Natural killer cell treated with Interleukin-12 subunit alpha and Interleukin-12 subunit beta and Interleukin-15 and Interleukin-18, amount 100 ng/mL, for 72 hours (primary cell): Measurements from ENCODE around the gene LZTFL1. TPM values are rescaled to one million over a fixed set of nuclear protein-coding genes. Genes with fewer than 3 reads are reported as not detected.
"Not testable (repeated sequence)": the region's sequence is repeated elsewhere in the genome, so short reads cannot be mapped to it uniquely, and the experiment has no call there.

Experiments used
- ATAC-seq, 2 donors: fragments of 150-1000 bp; cut with Tn5 transposase in 1 of 2; sonication (Bioruptor Pico), chemical (Tn5 transposase) in 1 of 2; 2 replicates each; pipeline ENCODE4 v1.10.0; 2021
- DNase-seq: peaks from one replicate; pipeline ENCODE4 v3.0.0; 2022; ENCODE audit warnings: low spot score
- H3K27ac Mint-ChIP-seq, 2 donors: 1 replicate in 1 of 2; 2 replicates in 1 of 2; pipeline ENCODE4 v1.8.0; 2022; ENCODE audit warnings: mixed read lengths in 2 of 2, mild to moderate bottlenecking in 1 of 2, moderate library complexity in 1 of 2
- H3K27me3 Mint-ChIP-seq, 2 donors: 1 replicate in 1 of 2; 2 replicates in 1 of 2; pipeline ENCODE4 v1.8.0; 2022; ENCODE audit warnings: mixed read lengths in 2 of 2
- H3K36me3 Mint-ChIP-seq: one replicate; pipeline ENCODE4 v1.8.0; 2022; ENCODE audit warnings: mixed read lengths
- H3K4me1 Mint-ChIP-seq, 2 donors: 1 replicate in 1 of 2; 2 replicates in 1 of 2; pipeline ENCODE4 v1.8.0; 2022; ENCODE audit warnings: low read depth in 2 of 2, mixed read lengths in 2 of 2, mild to moderate bottlenecking in 1 of 2
- H3K4me3 Mint-ChIP-seq: one replicate; pipeline ENCODE4 v1.8.0; 2022; ENCODE audit warnings: mixed read lengths
- H3K9me3 Mint-ChIP-seq: 2 replicates; pipeline ENCODE4 v1.8.0; 2022; ENCODE audit warnings: mixed read lengths
- total RNA-seq, 2 donors: library from RNA; stranded (reverse); gene quantifications; one replicate each; pipeline ENCODE4 v1.2.3, GENCODE V29; 2022

LZTFL1 gene
- total RNA-seq, 2 donors from 2014 or later = 6.7 to 7.1 TPM

DNA sequence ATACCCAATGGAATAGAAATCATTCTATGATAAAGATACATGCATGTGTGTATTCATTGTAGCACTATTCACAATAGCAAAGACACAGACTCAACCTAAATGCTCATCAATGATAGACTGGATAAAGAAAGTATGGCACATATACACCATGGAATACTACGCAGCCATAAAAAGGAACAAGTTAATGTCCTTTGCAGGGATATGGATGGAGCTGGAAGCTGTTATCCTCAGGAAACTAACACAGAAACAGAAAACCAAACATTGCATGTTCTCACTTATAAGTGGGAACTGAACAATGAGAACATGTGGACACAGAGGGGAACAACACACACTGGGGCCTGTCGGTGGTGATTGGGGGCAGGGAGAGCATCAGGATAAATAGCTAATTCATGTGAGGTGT, 15.1 kb upstream of the LZTFL1 start:
- not testable (repeated sequence) for DNase-seq, H3K9me3 Mint-ChIP-seq, H3K4me3 Mint-ChIP-seq, H3K27me3 Mint-ChIP-seq, H3K27ac Mint-ChIP-seq, ATAC-seq
- Mint-ChIP-seq H3K36me3 (peaks cover 13% of the 10 kb centered on the region), H3K4me1 (peaks cover 9 to 28% of the 10 kb centered on the region in 2 donors)

GRCh38 chr3:45856323-45856722, 14.4 kb upstream of the LZTFL1 start:
- H3K27me3 Mint-ChIP-seq, ATAC-seq, H3K4me3 Mint-ChIP-seq, DNase-seq, H3K27ac Mint-ChIP-seq, H3K9me3 Mint-ChIP-seq: not testable (repeated sequence)
- Mint-ChIP-seq H3K36me3 (peaks cover 13% of the 10 kb centered on the region), H3K4me1 (peaks cover 9 to 23% of the 10 kb centered on the region in 2 donors)

- peaks cover 13% of the 10 kb centered on the region for H3K36me3 Mint-ChIP-seq
- ATAC-seq (no peak), DNase-seq (no peak)
- no peak overlapping the region for H3K4me3 Mint-ChIP-seq
- H3K27ac Mint-ChIP-seq = no peak overlapping the region
- H3K4me1 Mint-ChIP-seq = peaks cover 3 to 9% of the 10 kb centered on the region in 2 donors
- peaks cover 5 to 6% of the 10 kb centered on the region in 2 donors for H3K27me3 Mint-ChIP-seq
- peaks cover 3% of the 10 kb centered on the region for H3K9me3 Mint-ChIP-seq
Measured at GRCh38 chr3:45852828-45853227, 10.9 kb upstream of the LZTFL1 start.

- peaks cover 3 to 6% of the 10 kb centered on the region in 2 donors for H3K27me3 Mint-ChIP-seq
- no peaks in the 10 kb centered on the region for H3K36me3 Mint-ChIP-seq
- no peaks in the 10 kb centered on the region for H3K9me3 Mint-ChIP-seq
Measured at GRCh38 chr3:45848392-45848791, 6.5 kb upstream of the LZTFL1 start.

DNA sequence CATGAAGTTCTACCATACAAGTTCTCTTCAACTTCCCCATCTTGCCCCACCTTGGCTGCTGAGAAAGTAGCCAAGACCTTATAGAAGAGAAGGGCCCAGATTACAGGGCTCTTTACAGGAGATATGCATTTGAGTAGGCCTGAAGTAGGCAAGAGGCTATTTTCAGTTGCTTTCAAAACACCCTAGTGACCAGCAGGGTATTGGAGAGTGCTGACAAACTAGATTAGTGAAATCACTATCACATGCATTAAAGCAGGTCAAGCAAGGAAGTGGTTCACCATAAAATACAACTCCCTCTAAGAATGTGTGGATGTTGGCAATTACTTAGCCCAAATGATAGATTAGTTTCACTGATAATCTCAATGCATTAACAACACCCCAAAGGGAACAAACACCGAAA, 2.7 kb upstream of the LZTFL1 start:
- Mint-ChIP-seq H3K27me3 (peaks cover 3 to 6% of the 10 kb centered on the region in 2 donors), H3K4me1 (peaks cover 14 to 36% of the 10 kb centered on the region in 2 donors), H3K4me3 (no peak overlapping the region), H3K9me3 (no peaks in the 10 kb centered on the region), H3K27ac (peak overlapping the region in 1 of 2 donors; percentile 68), H3K36me3 (no peaks in the 10 kb centered on the region)
- no peak for DNase-seq
- ATAC-seq = no peak

More at GRCh38 chr3:45848392-45848791, 6.5 kb upstream of the LZTFL1 start:
- Mint-ChIP-seq H3K4me1 (peaks cover 0 to 16% of the 10 kb centered on the region in 2 donors), H3K27ac (no peak overlapping the region), H3K4me3 (no peak overlapping the region)
- no peak for ATAC-seq
- DNase-seq = no peak

DNA sequence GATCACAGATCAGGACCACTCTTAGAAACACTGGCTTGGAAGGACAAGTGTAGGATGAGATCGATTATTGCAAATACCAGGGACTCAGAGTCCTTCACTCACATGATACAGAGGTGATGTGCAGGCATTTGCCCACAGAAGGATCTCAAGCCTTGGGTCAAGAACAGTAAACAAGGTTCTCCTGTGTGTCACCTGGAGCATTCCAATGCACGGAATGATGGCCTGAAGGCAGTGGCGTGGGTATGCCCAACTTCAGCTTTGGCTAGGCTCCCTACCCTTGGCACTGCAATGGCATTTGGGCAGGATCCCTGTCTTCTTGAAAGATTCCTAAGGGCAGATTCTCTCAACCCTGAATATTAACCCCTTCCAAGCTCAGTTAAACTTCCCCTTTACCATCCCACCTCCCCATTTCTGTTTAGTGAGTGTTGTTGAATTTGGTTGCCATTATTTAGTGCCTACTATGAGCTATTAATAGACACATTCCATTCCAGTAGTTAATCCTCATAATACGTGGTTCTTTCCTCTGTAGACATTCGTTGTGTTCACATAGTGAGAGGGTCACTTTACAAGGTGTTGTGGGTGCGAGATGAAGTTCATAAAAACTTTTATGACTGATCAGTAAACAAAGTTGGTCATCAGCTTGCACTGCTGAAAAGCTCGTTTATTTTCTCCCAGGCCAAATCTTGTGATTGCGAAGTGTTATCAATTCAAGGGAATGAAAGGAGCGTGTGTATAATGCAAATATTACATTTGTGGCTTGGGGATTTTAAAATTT, 1.1 kb upstream of the LZTFL1 start:
- Mint-ChIP-seq H3K36me3 (no peaks in the 10 kb centered on the region), H3K9me3 (no peaks in the 10 kb centered on the region), H3K27me3 (peaks cover 3% of the 10 kb centered on the region in 2 donors), H3K4me3 (peak overlapping the region; percentile 95), H3K4me1 (peaks cover 14 to 36% of the 10 kb centered on the region in 2 donors), H3K27ac (peak overlapping the region; percentile 90 to 91)
- ATAC-seq = no peak
- DNase-seq = no peak

GRCh38 chr3:45841420-45841756, 531 bp downstream of the LZTFL1 start:
- H3K36me3 Mint-ChIP-seq = no peaks in the 10 kb centered on the region
- H3K27ac Mint-ChIP-seq = peak overlapping the region; percentile 90 to 91
- no peaks in the 10 kb centered on the region for H3K9me3 Mint-ChIP-seq
- no peak for DNase-seq
- peaks cover 14 to 36% of the 10 kb centered on the region in 2 donors for H3K4me1 Mint-ChIP-seq
- peak in 1 of 2 donors; percentile 60 for ATAC-seq
- peak overlapping the region; percentile 95 for H3K4me3 Mint-ChIP-seq
- H3K27me3 Mint-ChIP-seq = no peaks in the 10 kb centered on the region

DNA sequence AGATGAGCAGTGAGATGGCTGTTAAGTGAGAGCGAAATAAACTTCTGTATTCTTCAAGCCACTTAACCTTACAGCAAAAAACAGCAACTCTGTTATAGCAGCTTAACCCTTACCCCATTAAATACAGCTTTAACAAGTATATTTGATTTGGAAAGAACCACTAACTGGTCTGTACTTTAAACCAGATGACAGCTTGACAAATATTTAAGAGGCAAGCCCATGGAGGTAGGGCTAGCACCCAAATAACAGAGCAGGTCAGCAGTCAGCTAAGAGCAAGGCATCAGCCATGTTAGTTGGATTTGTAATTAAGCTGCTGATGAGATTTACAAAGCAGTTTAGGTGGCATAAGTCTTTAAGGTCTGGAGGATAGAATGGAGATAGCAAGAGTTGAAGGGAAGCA, 3.5 kb downstream of the LZTFL1 start:
- no peaks in the 10 kb centered on the region for H3K27me3 Mint-ChIP-seq
- ATAC-seq (no peak), DNase-seq (no peak)
- H3K36me3 Mint-ChIP-seq = no peaks in the 10 kb centered on the region
- no peak overlapping the region for H3K27ac Mint-ChIP-seq
- H3K4me3 Mint-ChIP-seq = no peak overlapping the region
- H3K4me1 Mint-ChIP-seq = peaks cover 14 to 24% of the 10 kb centered on the region in 2 donors
- H3K9me3 Mint-ChIP-seq = no peaks in the 10 kb centered on the region

DNA sequence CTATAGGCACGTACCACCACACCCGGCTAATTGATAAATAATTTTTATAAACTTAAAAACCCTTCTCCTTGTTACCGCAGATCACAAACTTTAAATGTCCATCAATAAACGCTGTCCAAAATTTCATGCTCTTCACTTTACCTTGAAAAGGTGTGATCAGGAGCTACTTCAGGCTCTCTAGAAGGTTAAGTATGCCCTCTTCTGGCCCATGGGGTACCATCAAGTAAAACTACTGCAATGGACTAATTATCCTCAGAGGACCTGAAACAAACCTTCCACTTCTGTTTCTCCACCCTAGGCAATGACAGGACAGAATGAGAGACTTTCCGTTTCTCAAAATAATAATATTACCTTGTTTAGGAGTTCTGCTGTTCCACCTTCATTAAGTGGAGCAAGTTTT, 9.2 kb downstream of the LZTFL1 start:
- H3K27ac Mint-ChIP-seq = no peak overlapping the region
- no peaks in the 10 kb centered on the region for H3K27me3 Mint-ChIP-seq
- DNase-seq (no peak), ATAC-seq (no peak)
- no peak overlapping the region for H3K4me3 Mint-ChIP-seq
- H3K36me3 Mint-ChIP-seq = peaks cover 12% of the 10 kb centered on the region
- no peaks in the 10 kb centered on the region for H3K4me1 Mint-ChIP-seq
- H3K9me3 Mint-ChIP-seq = no peaks in the 10 kb centered on the region

- ATAC-seq (no peak), DNase-seq (no peak)
- H3K27ac Mint-ChIP-seq = no peak overlapping the region
- H3K27me3 Mint-ChIP-seq = no peaks in the 10 kb centered on the region
- H3K36me3 Mint-ChIP-seq = peaks cover 16% of the 10 kb centered on the region
- no peak overlapping the region for H3K4me3 Mint-ChIP-seq
- H3K4me1 Mint-ChIP-seq = no peaks in the 10 kb centered on the region
- no peaks in the 10 kb centered on the region for H3K9me3 Mint-ChIP-seq
Measured at GRCh38 chr3:45830121-45830520, 11.8 kb downstream of the LZTFL1 start.

DNA sequence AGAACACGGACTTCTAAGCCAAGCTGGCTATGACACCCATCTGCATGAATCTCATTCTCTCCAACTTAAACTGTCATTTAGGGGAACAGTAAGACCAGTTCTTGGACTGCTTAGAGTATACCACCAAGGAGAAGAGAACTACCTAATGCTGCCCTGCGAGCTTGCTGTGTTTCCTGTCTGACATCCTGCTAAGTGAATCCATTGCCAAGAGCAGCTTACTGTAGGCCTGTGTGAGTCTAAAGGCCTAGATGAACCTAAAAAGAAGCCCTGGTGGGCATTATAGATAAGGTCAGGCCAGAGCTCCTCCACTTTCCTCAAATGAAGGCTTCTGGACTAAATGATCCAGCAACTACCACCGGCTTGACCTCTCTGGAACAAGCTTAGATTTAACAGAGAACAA, 15.0 kb downstream of the LZTFL1 start:
- ATAC-seq (no peak), DNase-seq (no peak)
- H3K9me3 Mint-ChIP-seq = no peaks in the 10 kb centered on the region
- H3K4me1 Mint-ChIP-seq = no peaks in the 10 kb centered on the region
- peaks cover 12% of the 10 kb centered on the region for H3K36me3 Mint-ChIP-seq
- H3K4me3 Mint-ChIP-seq = no peak overlapping the region
- H3K27ac Mint-ChIP-seq = no peak overlapping the region
- no peaks in the 10 kb centered on the region for H3K27me3 Mint-ChIP-seq

DNA sequence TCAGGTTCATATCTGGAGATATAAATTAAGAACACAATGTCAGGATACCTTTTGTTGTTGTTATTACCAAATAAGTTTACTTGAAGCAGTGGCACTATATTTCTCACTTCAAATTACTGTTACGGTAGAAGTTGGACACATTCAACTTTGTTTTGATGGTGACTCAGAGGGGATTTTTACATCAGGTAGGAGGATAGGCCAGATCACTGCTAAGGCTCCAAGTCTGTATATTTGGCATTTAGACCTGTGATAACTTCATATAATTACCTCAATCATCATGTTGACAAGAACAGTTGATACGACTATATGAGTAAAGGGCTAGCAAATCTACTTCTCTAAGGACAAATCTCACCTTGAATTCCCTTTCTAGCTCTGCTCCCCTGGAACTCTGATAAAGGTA, 15.6 kb downstream of the LZTFL1 start:
- DNase-seq (no peak), ATAC-seq (no peak)
- H3K27me3 Mint-ChIP-seq = no peaks in the 10 kb centered on the region
- H3K4me3 Mint-ChIP-seq = no peak overlapping the region
- no peak overlapping the region for H3K27ac Mint-ChIP-seq
- H3K9me3 Mint-ChIP-seq = no peaks in the 10 kb centered on the region
- peaks cover 7% of the 10 kb centered on the region for H3K36me3 Mint-ChIP-seq
- H3K4me1 Mint-ChIP-seq = no peaks in the 10 kb centered on the region

- Mint-ChIP-seq H3K36me3 (peaks cover 6% of the 10 kb centered on the region), H3K4me3 (no peak overlapping the region), H3K27me3 (no peaks in the 10 kb centered on the region), H3K9me3 (no peaks in the 10 kb centered on the region), H3K27ac (no peak overlapping the region), H3K4me1 (peaks cover 3 to 8% of the 10 kb centered on the region in 2 donors)
- ATAC-seq (no peak), DNase-seq (no peak)
Measured at GRCh38 chr3:45821127-45821526, 20.8 kb downstream of the LZTFL1 start.

DNA sequence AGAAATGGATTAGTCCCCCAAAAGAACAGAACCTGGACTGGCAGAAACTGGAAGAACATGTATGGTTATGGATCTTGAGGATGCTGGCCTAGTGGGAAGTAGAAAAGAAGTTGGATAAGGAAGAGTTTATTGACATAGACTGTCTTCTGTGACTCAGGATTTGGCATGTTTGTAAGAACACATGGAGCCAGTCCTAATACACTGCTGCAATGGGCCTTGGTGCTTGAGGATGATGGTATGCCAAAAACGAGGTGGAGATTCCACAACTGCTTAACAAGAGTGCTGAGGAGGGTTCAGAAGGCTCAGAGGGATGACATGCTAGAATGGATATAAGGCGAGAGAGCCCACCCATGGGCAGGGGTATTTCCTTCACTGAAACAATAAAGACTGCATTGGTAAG, 22.4 kb downstream of the LZTFL1 start:
- Mint-ChIP-seq H3K36me3 (peaks cover 6% of the 10 kb centered on the region), H3K27me3 (no peaks in the 10 kb centered on the region), H3K9me3 (no peaks in the 10 kb centered on the region), H3K4me3 (no peak overlapping the region), H3K27ac (no peak overlapping the region), H3K4me1 (peaks cover 8 to 11% of the 10 kb centered on the region in 2 donors)
- ATAC-seq (no peak), DNase-seq (no peak)
